Right kidney (tissue), 1 donor: ENCODE results near the gene CAPN10.

ENCODE experiments used
- DNase-seq: peaks from one replicate; pipeline ENCODE4 v3.0.0-alpha.2; 2016

The CAPN10 gene

GRCh38 chr2:240575101-240575965 is 11.2 kb upstream of the CAPN10 start:
- no peak for DNase-seq

GRCh38 chr2:240576036-240576435 is 10.5 kb upstream of the CAPN10 start:
- no peak for DNase-seq

- DNase-seq: no peak
These were observed 9.9 kb upstream of the CAPN10 start for GRCh38 chr2:240576436-240577205.

- no peak for DNase-seq
These were observed 9.0 kb upstream of the CAPN10 start for GRCh38 chr2:240577281-240578109.

GRCh38 chr2:240578110-240578450 is 8.5 kb upstream of the CAPN10 start:
- DNase-seq: no peak

DNA sequence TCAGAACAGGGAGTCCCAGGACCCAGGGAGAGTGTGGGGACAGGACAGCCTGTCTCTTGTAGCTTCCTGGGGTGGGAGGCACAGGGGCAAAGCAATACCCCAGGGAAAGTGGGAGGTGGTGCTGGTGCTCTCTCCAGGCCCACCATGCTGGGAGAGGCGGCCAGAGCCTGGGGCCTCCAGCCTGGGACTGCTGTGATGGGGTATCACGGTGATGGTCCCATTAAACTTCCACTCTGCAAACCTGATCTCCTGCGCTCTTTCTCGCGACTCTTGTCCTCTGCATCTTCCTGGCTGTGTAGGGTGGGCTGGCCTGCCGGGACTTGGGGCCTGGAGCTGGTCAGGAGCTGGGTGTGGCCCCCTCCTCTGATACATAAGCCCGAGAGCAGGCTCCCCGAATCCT is 8.0 kb upstream of the CAPN10 start:
- DNase-seq: no peak

DNA sequence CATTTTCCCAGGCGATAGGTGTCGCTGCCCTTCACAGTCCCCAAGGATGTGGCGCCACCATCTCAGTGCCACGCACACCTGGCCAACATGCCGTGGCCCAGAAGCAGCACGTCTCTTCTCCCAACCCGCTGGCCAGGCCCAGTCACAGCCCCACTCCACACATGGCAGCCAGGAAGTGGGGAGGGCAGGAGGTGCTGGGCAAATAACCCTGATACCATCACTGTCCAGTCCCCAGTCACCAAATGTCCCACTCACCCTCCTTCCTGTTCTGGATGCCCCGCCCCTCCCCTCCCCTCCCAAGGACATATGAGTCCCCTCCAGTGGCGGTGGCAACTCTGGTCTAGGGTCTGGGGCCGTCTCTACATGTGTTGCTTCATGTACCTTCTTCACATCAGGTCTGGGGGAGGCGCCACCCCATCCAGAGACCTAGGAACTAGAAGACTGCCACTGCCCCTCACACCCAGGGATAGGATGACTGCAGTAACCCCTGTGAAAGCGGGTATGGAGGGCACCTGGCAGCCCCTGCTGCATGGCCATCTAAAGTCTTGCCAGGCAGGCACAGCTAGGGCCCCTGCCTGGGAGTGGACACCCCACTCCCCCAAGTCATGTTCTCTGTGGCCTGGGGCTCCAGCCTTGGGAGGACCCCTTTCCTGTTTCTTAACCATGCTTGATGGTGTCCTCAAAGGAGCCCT is 7.3 kb upstream of the CAPN10 start:
- DNase-seq: no peak

DNA sequence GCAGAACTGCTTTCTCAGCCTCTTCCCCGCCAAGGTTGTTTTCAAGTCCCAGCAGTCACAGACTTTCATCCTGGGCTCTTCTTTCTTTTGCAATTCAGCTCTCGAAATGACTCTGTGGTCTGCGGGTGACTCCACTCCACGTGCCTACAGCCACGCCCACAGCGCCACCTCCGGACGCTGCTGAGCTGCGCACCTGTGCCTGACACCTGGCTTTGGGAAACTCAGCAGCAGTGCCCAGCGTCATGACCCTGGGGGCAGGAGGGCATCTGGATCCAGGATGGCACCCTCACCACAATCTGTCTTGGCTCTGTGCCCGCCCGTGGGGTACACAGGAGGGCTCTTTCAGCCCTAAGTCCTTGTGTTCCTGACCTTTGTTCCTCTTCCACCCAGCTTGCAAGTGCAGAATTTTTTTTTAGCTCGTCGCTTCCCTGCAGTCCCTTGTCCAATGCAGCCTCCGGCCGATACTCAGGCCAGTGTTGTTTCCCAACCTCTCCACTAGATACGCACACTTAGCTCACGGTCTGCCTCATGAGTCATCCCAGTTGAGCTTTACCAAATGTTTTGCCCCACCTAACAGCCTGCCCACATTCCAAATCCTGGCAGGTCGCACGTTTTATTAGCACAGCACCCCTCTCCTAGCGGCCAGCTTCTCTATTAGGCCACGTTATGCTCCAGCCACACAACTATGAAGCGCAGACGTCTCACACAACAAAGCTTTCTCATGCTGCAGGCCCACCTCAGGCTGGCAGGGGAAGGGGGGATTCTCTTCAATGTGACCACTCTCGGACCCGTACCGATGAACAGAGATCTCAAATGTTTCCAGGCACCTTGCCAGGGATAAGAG is 6.5 kb upstream of the CAPN10 start:
- DNase-seq: no peak

DNA sequence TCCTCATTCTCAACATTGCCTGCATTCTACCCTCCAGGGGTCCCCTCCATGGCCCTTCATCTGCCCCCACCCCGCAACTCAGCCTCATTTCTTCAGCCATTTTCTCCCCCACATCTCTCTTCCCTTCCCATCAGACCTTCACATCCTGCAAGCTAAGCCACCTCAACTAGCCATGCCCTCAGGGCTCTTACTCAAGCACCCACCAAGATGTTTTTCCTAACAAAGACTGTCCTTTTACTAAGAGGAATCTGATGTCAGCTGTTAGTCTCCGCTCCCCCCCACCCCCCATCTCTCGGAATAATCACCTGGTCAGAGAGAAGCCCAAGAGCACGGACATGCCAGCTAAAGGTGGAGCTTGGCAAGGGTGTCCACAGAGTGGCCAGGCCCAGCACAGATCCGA is 4.7 kb upstream of the CAPN10 start:
- DNase-seq: no peak

- no peak for DNase-seq
These were observed 3.8 kb upstream of the CAPN10 start for GRCh38 chr2:240582781-240583180.

DNA sequence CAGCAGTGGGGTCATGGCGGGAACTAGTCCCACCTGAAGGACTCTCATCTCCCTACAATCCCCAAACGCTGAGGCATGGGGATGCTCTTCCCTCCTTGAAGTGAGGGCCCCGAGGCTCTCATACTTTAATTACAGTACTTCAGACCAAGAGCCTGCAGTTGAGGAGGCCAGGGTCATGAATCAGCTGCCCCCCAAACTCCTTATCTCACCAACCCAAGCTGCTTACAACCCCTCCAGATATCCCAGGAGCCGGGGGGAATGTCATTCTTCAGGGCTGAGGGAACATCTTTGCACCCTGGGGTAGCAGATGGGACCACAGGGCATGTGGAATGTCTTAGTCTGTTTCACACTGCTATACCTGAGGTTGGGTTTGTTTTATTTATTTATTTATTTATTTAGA is 2.8 kb upstream of the CAPN10 start:
- no peak for DNase-seq

GRCh38 chr2:240584486-240585031 is 2.0 kb upstream of the CAPN10 start:
- DNase-seq: no peak

GRCh38 chr2:240585101-240585500 is 1.4 kb upstream of the CAPN10 start:
- no peak for DNase-seq

GRCh38 chr2:240585681-240586197 is 795 bp upstream of the CAPN10 start:
- no peak for DNase-seq

DNA sequence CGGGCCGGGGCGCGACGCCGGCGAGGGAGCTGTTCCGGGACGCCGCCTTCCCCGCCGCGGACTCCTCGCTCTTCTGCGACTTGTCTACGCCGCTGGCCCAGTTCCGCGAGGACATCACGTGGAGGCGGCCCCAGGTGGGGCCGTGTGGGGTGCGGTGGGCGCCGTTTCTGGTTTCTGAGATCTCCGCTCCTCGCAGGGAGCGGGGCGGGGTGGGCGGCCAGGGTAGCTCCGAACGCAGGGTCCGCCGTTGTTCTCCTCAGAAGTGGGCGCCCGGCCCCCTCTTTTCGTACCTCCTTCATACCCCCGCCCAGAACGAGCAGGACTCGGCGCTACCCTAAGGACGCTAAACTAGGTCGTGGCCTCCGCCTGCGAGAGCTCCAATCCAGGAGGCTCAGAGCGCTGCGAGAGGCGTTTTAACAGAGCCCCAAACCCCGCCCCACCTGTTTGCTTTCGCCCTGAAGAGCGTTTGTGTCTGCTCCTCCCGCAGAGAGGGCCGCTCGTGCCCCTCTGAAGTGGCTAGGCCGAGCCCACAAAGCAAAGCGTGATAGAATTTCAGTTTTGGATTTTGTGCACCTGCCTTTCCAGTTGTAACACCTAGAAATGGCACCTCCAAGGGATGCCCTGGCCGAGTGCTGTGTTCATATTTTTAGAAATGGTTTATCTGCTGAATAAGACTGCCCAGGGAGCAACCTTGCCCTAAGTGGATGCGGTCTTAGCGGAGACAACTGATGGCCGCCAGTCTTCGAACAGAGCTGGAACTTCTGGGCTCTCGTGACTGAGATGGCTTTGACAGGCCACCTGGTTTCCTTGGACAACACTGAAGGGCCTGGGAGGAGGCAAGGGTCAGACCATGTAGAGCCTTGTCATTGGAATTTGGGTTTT is 626 bp downstream of the CAPN10 start:
- no peak for DNase-seq

DNA sequence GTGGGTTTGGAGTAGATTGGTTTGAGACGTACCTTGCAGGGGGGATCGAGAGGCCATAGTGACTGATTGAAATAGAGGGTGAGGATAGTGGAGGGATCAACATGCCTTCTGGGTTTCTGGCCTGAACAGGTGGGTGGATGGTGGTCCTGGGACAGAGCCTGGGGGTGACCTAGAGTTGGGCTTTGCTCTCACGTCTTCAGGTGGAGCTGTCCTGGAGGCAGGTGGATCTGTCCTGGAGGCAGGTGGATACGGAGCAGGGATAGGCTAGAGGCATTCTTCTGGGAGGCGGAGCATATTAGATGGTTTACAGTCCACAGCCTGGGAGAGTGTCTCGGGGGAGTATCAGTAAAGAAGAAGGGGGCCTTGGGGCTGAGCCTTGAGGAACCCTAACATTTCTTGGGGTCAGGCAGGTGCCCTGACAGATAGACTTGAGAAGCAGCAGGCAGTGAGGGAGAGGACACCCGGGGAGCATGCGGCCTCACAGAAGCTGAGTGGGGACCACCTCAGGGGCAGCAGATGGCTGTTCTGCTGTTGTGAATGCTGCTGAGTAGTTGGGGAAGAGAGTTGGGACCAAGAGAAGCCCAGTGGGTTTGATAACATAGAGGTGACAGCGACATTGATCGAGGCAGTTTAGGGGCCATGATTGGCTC is 1.6 kb downstream of the CAPN10 start:
- no peak for DNase-seq

DNA sequence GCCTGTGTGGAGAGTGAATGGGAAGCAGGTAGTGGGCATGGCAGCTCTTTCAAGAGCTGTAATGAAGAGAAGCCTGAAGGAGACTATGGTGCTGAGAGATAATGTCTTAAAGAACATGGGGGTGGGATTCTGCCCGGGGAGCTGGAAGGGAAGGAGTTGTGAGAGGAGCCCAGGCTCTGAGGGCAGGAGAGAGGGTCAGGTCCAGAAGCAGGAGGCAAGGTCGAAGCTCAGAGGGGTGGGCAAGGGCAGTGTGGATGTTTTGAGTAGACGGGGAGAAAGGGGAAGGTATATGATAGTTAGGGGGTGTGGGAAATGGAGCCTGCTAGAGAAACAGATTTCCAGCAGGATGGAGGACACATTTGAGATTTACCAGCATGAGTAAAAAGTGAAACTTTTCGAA is 2.1 kb downstream of the CAPN10 start:
- no peak for DNase-seq

DNA sequence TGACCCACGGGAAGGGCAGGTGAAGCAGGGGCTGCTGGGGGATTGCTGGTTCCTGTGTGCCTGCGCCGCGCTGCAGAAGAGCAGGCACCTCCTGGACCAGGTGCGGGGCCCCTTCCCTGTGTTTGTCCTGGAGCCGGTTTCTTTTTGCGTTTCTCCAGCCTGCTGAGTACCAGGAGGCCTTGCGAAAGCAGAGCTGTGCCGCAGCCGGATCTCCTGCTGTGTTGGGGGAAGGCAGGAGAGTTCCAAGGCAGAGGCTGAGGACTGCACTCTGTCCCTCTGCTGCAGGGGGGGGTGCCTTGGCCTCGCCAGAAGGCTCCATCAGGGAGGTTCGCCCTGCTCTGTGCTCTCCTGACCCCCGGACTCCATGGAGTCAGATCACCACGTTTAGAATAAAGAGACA is 2.8 kb downstream of the CAPN10 start:
- DNase-seq: no peak

DNA sequence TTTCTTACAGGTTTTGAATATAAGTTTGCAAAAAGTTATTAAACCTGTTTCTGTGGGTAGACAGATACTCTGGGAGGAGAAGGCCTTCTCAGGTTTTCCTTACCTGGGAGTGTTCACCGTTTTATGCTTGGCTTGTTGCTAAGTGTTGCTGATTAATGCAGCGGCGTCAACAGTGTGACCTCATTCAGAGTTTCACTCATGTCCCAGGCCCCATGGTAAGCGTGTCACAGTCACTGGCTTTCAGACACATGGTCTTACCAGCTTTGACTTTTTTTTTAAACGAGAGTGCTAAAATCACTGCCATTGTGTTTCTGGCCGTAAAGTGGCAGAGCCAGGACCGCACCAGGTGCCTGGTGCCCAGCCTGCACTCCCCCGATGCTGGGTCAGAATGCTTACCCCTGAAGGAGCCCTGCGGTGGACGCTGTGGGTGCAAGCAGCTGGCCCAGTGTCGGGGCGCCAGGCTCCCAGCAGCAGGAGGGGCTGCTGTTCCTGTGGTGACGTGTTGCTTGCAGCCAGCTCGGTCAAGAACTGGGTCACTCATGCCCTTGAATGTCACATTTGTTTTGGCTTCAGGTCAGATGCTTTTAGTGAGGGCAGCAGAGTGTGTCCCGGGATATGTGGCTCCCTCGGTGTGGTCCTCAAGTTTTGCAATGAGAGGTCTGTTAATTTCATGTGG is 3.5 kb downstream of the CAPN10 start:
- DNase-seq: no peak
